ENCODE data around the gene YPEL2.

Gene YPEL2

GRCh38 chr17:59381716-59382570, 50.5 kb downstream of the YPEL2 start:
- peak overlapping the region; percentile 33 for H3K14ac ChIP-seq (ENCODE audit: low read length)
- H3K79me2 ChIP-seq (ENCODE audit: control insufficient read depth, insufficient read depth, low read length, poor library complexity) = peaks cover 2% of the 10 kb centered on the region
- no peak overlapping the region for H3K23ac ChIP-seq (ENCODE audit: low read length)
- H3K9me3 ChIP-seq (ENCODE audit: insufficient read depth, low read depth, low read length) = peaks cover 2% of the 10 kb centered on the region
- WGBS (ENCODE audit: extremely low coverage, insufficient coverage, insufficient read length) = no CpG with 5 or more reads among the region's 8 CpGs
- H3K36me3 ChIP-seq (ENCODE audit: control insufficient read depth in 1 of 2, insufficient read depth in 2 of 2, low read length in 2 of 2) = peaks cover 8 to 9% of the 10 kb centered on the region in 2 experiments
- H3K27me3 ChIP-seq (ENCODE audit: insufficient read depth, low read length) = no peaks in the 10 kb centered on the region
- peak overlapping the region; percentile 68 for H2BK120ac ChIP-seq (ENCODE audit: insufficient read depth, low read length, poor library complexity)
- peaks cover 22% of the 10 kb centered on the region for H3K79me1 ChIP-seq (ENCODE audit: low read length)
- no peak overlapping the region for H3K9ac ChIP-seq (ENCODE audit: low read length)
- peak overlapping the region; percentile 12 for H2BK12ac ChIP-seq (ENCODE audit: low read length)
- peaks cover 21 to 36% of the 10 kb centered on the region in 2 experiments for H3K4me1 ChIP-seq (ENCODE audit: control insufficient read depth in 1 of 2, insufficient read depth in 2 of 2, low read length in 2 of 2)
- no peak for DNase-seq
- H3K18ac ChIP-seq (ENCODE audit: low read length) = peak overlapping the region; percentile 9
- no peak overlapping the region for H4K12ac ChIP-seq (ENCODE audit: low read depth, low read length)
- H2AK5ac ChIP-seq (ENCODE audit: low read length) = peak overlapping the region; percentile 26
- no peak overlapping the region for H4K8ac ChIP-seq (ENCODE audit: low read depth, low read length)
- H2AFZ ChIP-seq (ENCODE audit: insufficient read depth, low read length, poor library complexity) = no peak overlapping the region
- peak overlapping the region; percentile 82 for H4K91ac ChIP-seq (ENCODE audit: low read depth, low read length)
- peak overlapping the region; percentile 89 for H3K4ac ChIP-seq (ENCODE audit: low read depth, low read length)
- no peak overlapping the region for H3K4me3 ChIP-seq (ENCODE audit: low read depth, low read length)
- H2BK5ac ChIP-seq (ENCODE audit: low read depth, low read length, poor library complexity) = peak overlapping the region; percentile 8
- H3K4me2 ChIP-seq (ENCODE audit: low read length) = no peak overlapping the region
- peak overlapping the region; percentile 59 for H3K27ac ChIP-seq (ENCODE audit: low read depth, low read length)

- Histone ChIP-seq H3K9ac (ENCODE audit: low read length) (no peak overlapping the region), H3K23ac (ENCODE audit: low read length) (no peak overlapping the region), H2BK12ac (ENCODE audit: low read length) (no peak overlapping the region), H4K91ac (ENCODE audit: low read depth, low read length) (no peak overlapping the region), H3K79me1 (ENCODE audit: low read length) (peaks cover 40% of the 10 kb centered on the region), H2AFZ (ENCODE audit: insufficient read depth, low read length, poor library complexity) (no peak overlapping the region), H3K4me3 (ENCODE audit: low read depth, low read length) (no peak overlapping the region), H3K14ac (ENCODE audit: low read length) (no peak overlapping the region), H3K4me1 (ENCODE audit: control insufficient read depth in 1 of 2, insufficient read depth in 2 of 2, low read length in 2 of 2) (peaks cover 31 to 43% of the 10 kb centered on the region in 2 experiments), H2BK5ac (ENCODE audit: low read depth, low read length, poor library complexity) (no peak overlapping the region), H3K36me3 (ENCODE audit: control insufficient read depth in 1 of 2, insufficient read depth in 2 of 2, low read length in 2 of 2) (peaks cover 5 to 6% of the 10 kb centered on the region in 2 experiments), H3K79me2 (ENCODE audit: control insufficient read depth, insufficient read depth, low read length, poor library complexity) (peaks cover 2% of the 10 kb centered on the region), H2AK5ac (ENCODE audit: low read length) (no peak overlapping the region), H4K8ac (ENCODE audit: low read depth, low read length) (no peak overlapping the region), H3K18ac (ENCODE audit: low read length) (no peak overlapping the region), H3K27ac (ENCODE audit: low read depth, low read length) (peak overlapping the region; percentile 61), H4K12ac (ENCODE audit: low read depth, low read length) (no peak overlapping the region), H2BK120ac (ENCODE audit: insufficient read depth, low read length, poor library complexity) (no peak overlapping the region), H3K4me2 (ENCODE audit: low read length) (no peak overlapping the region), H3K4ac (ENCODE audit: low read depth, low read length) (no peak overlapping the region), H3K27me3 (ENCODE audit: insufficient read depth, low read length) (no peaks in the 10 kb centered on the region), H3K9me3 (ENCODE audit: insufficient read depth, low read depth, low read length) (peaks cover 2% of the 10 kb centered on the region)
- WGBS (ENCODE audit: extremely low coverage, insufficient coverage, insufficient read length) = no CpG with 5 or more reads among the region's 4 CpGs
- no peak for DNase-seq
Measured at GRCh38 chr17:59383893-59384292, 52.4 kb downstream of the YPEL2 start.

- H4K91ac ChIP-seq (ENCODE audit: low read depth, low read length) = peak overlapping the region; percentile 90
- H3K14ac ChIP-seq (ENCODE audit: low read length) = peak overlapping the region; percentile 38
- H3K18ac ChIP-seq (ENCODE audit: low read length) = peak overlapping the region; percentile 69
Measured at GRCh38 chr17:59387351-59388068, 56.1 kb downstream of the YPEL2 start.

GRCh38 chr17:59388069-59388556, 56.7 kb downstream of the YPEL2 start:
- peak overlapping the region; percentile 71 for H4K91ac ChIP-seq (ENCODE audit: low read depth, low read length)
- WGBS (ENCODE audit: extremely low coverage, insufficient coverage, insufficient read length) = no CpG with 5 or more reads among the region's 9 CpGs
- H3K23ac ChIP-seq (ENCODE audit: low read length) = no peak overlapping the region

More at GRCh38 chr17:59387351-59388068, 56.1 kb downstream of the YPEL2 start:
- H4K12ac ChIP-seq (ENCODE audit: low read depth, low read length) = no peak overlapping the region
- peaks cover 2% of the 10 kb centered on the region for H3K9me3 ChIP-seq (ENCODE audit: insufficient read depth, low read depth, low read length)
- no peak overlapping the region for H3K23ac ChIP-seq (ENCODE audit: low read length)
- H2AFZ ChIP-seq (ENCODE audit: insufficient read depth, low read length, poor library complexity) = no peak overlapping the region
- H3K79me2 ChIP-seq (ENCODE audit: control insufficient read depth, insufficient read depth, low read length, poor library complexity) = peaks cover 4% of the 10 kb centered on the region
- peak overlapping the region; percentile 34 for H3K4ac ChIP-seq (ENCODE audit: low read depth, low read length)
- H2BK12ac ChIP-seq (ENCODE audit: low read length) = peak overlapping the region; percentile 53
- H2AK5ac ChIP-seq (ENCODE audit: low read length) = peak overlapping the region; percentile 39
- H3K4me3 ChIP-seq (ENCODE audit: low read depth, low read length) = no peak overlapping the region
- H3K27ac ChIP-seq (ENCODE audit: low read depth, low read length) = peak overlapping the region; percentile 93
- no peaks in the 10 kb centered on the region for H3K27me3 ChIP-seq (ENCODE audit: insufficient read depth, low read length)
- WGBS (ENCODE audit: extremely low coverage, insufficient coverage, insufficient read length) = no CpG with 5 or more reads among the region's 11 CpGs
- peaks cover 38% of the 10 kb centered on the region for H3K79me1 ChIP-seq (ENCODE audit: low read length)
- DNase-seq = no peak
- H4K8ac ChIP-seq (ENCODE audit: low read depth, low read length) = peak overlapping the region; percentile 57
- no peak overlapping the region for H3K4me2 ChIP-seq (ENCODE audit: low read length)
- peak overlapping the region; percentile 44 for H3K9ac ChIP-seq (ENCODE audit: low read length)
- H3K4me1 ChIP-seq (ENCODE audit: control insufficient read depth in 1 of 2, insufficient read depth in 2 of 2, low read length in 2 of 2) = peaks cover 28 to 37% of the 10 kb centered on the region in 2 experiments
- H2BK5ac ChIP-seq (ENCODE audit: low read depth, low read length, poor library complexity) = peak overlapping the region; percentile 96
- H3K36me3 ChIP-seq (ENCODE audit: control insufficient read depth in 1 of 2, insufficient read depth in 2 of 2, low read length in 2 of 2) = peaks cover 4 to 13% of the 10 kb centered on the region in 2 experiments
- H2BK120ac ChIP-seq (ENCODE audit: insufficient read depth, low read length, poor library complexity) = peak overlapping the region; percentile 90

More at GRCh38 chr17:59388069-59388556, 56.7 kb downstream of the YPEL2 start:
- DNase-seq = no peak
- Histone ChIP-seq H3K18ac (ENCODE audit: low read length) (peak overlapping the region; percentile 26), H3K4ac (ENCODE audit: low read depth, low read length) (peak overlapping the region; percentile 5), H3K4me2 (ENCODE audit: low read length) (no peak overlapping the region), H3K36me3 (ENCODE audit: control insufficient read depth in 1 of 2, insufficient read depth in 2 of 2, low read length in 2 of 2) (peaks cover 6 to 13% of the 10 kb centered on the region in 2 experiments), H2AFZ (ENCODE audit: insufficient read depth, low read length, poor library complexity) (no peak overlapping the region), H4K12ac (ENCODE audit: low read depth, low read length) (no peak overlapping the region), H3K9me3 (ENCODE audit: insufficient read depth, low read depth, low read length) (peaks cover 2% of the 10 kb centered on the region), H3K14ac (ENCODE audit: low read length) (peak overlapping the region; percentile 38), H3K27me3 (ENCODE audit: insufficient read depth, low read length) (no peaks in the 10 kb centered on the region), H2BK120ac (ENCODE audit: insufficient read depth, low read length, poor library complexity) (peak overlapping the region; percentile 90), H2BK5ac (ENCODE audit: low read depth, low read length, poor library complexity) (peak overlapping the region; percentile 96), H3K4me3 (ENCODE audit: low read depth, low read length) (no peak overlapping the region), H3K4me1 (ENCODE audit: control insufficient read depth in 1 of 2, insufficient read depth in 2 of 2, low read length in 2 of 2) (peaks cover 28 to 37% of the 10 kb centered on the region in 2 experiments), H3K9ac (ENCODE audit: low read length) (no peak overlapping the region), H2BK12ac (ENCODE audit: low read length) (peak overlapping the region; percentile 53), H2AK5ac (ENCODE audit: low read length) (peak overlapping the region; percentile 24), H3K79me1 (ENCODE audit: low read length) (peaks cover 38% of the 10 kb centered on the region), H3K79me2 (ENCODE audit: control insufficient read depth, insufficient read depth, low read length, poor library complexity) (peaks cover 4% of the 10 kb centered on the region), H3K27ac (ENCODE audit: low read depth, low read length) (peak overlapping the region; percentile 93), H4K8ac (ENCODE audit: low read depth, low read length) (no peak overlapping the region)
